Upper lobe of left lung (tissue), 4 donors: ENCODE measurements around the gene EIF1.

ENCODE experiments used
- EP300 ChIP-seq, 4 donors: sonication (generic); formaldehyde crosslinking; IDR thresholded peaks; one replicate each; pipeline ENCODE4 v1.5.1; 2017; ENCODE audit warnings: antibody characterized with exemption in 4 of 4, control low read depth in 2 of 4
- POLR2A ChIP-seq, 4 donors: fragments of 450-650 bp; IDR thresholded peaks; one replicate each; pipeline ENCODE4 v1.5.1; 2016 to 2017; ENCODE audit warnings: antibody characterized with exemption in 4 of 4, mild to moderate bottlenecking in 2 of 4

DNA sequence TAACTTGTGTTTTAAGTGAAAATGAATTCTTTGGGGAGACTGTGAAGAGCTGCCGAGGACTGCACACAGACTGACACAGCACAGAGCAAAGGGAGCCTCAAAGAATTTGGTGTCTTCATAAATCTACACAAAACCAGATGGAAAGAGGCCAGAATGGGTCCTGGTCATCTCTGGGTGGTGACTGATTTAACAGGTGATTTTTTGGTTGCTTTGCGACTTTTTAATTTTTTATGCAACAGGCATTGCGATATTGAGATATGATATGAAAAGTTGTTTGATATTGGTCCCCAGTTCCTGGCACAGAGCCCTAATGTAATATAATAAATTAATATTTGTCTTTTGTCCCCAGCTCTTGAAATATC is 12.6 kb upstream of the EIF1 start:
- TF ChIP-seq EP300 (IDR thresholded peaks at IDR 0.05) (no peak), POLR2A (IDR thresholded peaks at IDR 0.05) (no peak)
